DND-41 (cell line): ENCODE data around the gene GTSF1L.

Experiments
- ATAC-seq: fragments of 200-7000 bp; cut with Tn5 transposase; 3 replicates; pipeline ENCODE4 v1.9.1; 2021; ENCODE audit warnings: low read depth; ENCODE audit not compliant: insufficient read depth
- DNase-seq: peaks from one replicate; pipeline ENCODE4 v3.0.0-alpha.2; 2020
- H2AFZ ChIP-seq: 2 replicates; pipeline ENCODE4 v1.6.0; 2012; ENCODE audit warnings: low read depth, low read length
- H3K27ac ChIP-seq: 2 replicates; pipeline ENCODE4 v1.5.1; 2012; ENCODE audit warnings: low read length, inconsistent platforms
- H3K27me3 ChIP-seq: fragments of 200-600 bp; sonication (generic); 2 replicates; pipeline ENCODE4 v1.6.0; 2012; ENCODE audit warnings: low read length, mild to moderate bottlenecking, inconsistent platforms; ENCODE audit not compliant: insufficient read depth, poor library complexity
- H3K36me3 ChIP-seq: 2 replicates; pipeline ENCODE4 v1.5.1; 2012; ENCODE audit warnings: low read length, inconsistent platforms; ENCODE audit not compliant: insufficient read depth
- H3K4me1 ChIP-seq: 2 replicates; pipeline ENCODE4 v1.5.1; 2012; ENCODE audit warnings: mild to moderate bottlenecking, low read length; ENCODE audit not compliant: insufficient read depth
- H3K4me2 ChIP-seq: 2 replicates; pipeline ENCODE4 v1.6.0; 2012; ENCODE audit warnings: mild to moderate bottlenecking, moderate library complexity, low read length, inconsistent platforms; ENCODE audit not compliant: insufficient read depth
- H3K4me3 ChIP-seq, 2 experiments: fragments of 200-600 bp in 1 of 2; shearing (Covaris generic) in 1 of 2; 2 replicates each; pipeline ENCODE4 v1.5.1; 2012 to 2016; ENCODE audit warnings: inconsistent platforms in 2 of 2, low read length in 2 of 2, mild to moderate bottlenecking in 2 of 2, low read depth in 1 of 2, moderate library complexity in 1 of 2
- H3K79me2 ChIP-seq: 2 replicates; pipeline ENCODE4 v1.6.0; 2012; ENCODE audit warnings: low read length, inconsistent platforms; ENCODE audit not compliant: insufficient read depth
- H3K9ac ChIP-seq: 2 replicates; pipeline ENCODE4 v1.6.0; 2012; ENCODE audit warnings: low read depth, mild to moderate bottlenecking, inconsistent platforms, low read length, moderate library complexity
- H3K9me3 ChIP-seq: 2 replicates; pipeline ENCODE4 v1.5.1; 2012; ENCODE audit warnings: low read length, moderate library complexity, mild to moderate bottlenecking, inconsistent platforms; ENCODE audit not compliant: insufficient read depth, severe bottlenecking
- H4K20me1 ChIP-seq: 2 replicates; pipeline ENCODE4 v1.6.0; 2012; ENCODE audit warnings: low read length; ENCODE audit not compliant: insufficient read depth
- CTCF ChIP-seq: IDR thresholded peaks from 2 replicates; pipeline ENCODE4 v1.5.1; 2012; ENCODE audit warnings: borderline replicate concordance, low read length, moderate library complexity, mild to moderate bottlenecking; ENCODE audit not compliant: poor library complexity, severe bottlenecking; ENCODE audit errors: extremely low read depth
- EZH2 ChIP-seq: IDR thresholded peaks from 3 replicates; pipeline ENCODE4 v1.6.1; 2012; ENCODE audit warnings: borderline replicate concordance, low read depth, mild to moderate bottlenecking, moderate library complexity, low read length, inconsistent platforms; ENCODE audit not compliant: severe bottlenecking

GTSF1L gene

GRCh38 chr20:43689165-43689564 lies 37.6 kb downstream of the GTSF1L start:
- no peaks in the 10 kb centered on the region for H3K9me3 ChIP-seq
- DNase-seq (no peak), ATAC-seq (no peak)
- H4K20me1 ChIP-seq = peaks cover 67% of the 10 kb centered on the region
- no peak overlapping the region for H2AFZ ChIP-seq
- no peaks in the 10 kb centered on the region for H3K4me1 ChIP-seq
- TF ChIP-seq EZH2 (no peak), CTCF (no peak)
- peaks cover 62% of the 10 kb centered on the region for H3K79me2 ChIP-seq
- H3K4me2 ChIP-seq = no peak overlapping the region
- peaks cover 84% of the 10 kb centered on the region for H3K36me3 ChIP-seq
- no peak overlapping the region for H3K9ac ChIP-seq
- H3K27ac ChIP-seq = no peak overlapping the region
- no peak overlapping the region for H3K4me3 ChIP-seq
- H3K27me3 ChIP-seq = no peaks in the 10 kb centered on the region

GRCh38 chr20:43686820-43687219 lies 40.0 kb downstream of the GTSF1L start:
- no peaks in the 10 kb centered on the region for H3K27me3 ChIP-seq
- H3K36me3 ChIP-seq = peaks cover 88% of the 10 kb centered on the region
- no peak overlapping the region for H3K4me2 ChIP-seq
- no peaks in the 10 kb centered on the region for H3K4me1 ChIP-seq
- no peak overlapping the region for H3K4me3 ChIP-seq
- DNase-seq (no peak), ATAC-seq (no peak)
- peaks cover 62% of the 10 kb centered on the region for H3K79me2 ChIP-seq
- no peak overlapping the region for H2AFZ ChIP-seq
- H4K20me1 ChIP-seq = peaks cover 72% of the 10 kb centered on the region
- TF ChIP-seq CTCF (no peak), EZH2 (no peak)
- no peaks in the 10 kb centered on the region for H3K9me3 ChIP-seq
- no peak overlapping the region for H3K9ac ChIP-seq
- no peak overlapping the region for H3K27ac ChIP-seq

DNA sequence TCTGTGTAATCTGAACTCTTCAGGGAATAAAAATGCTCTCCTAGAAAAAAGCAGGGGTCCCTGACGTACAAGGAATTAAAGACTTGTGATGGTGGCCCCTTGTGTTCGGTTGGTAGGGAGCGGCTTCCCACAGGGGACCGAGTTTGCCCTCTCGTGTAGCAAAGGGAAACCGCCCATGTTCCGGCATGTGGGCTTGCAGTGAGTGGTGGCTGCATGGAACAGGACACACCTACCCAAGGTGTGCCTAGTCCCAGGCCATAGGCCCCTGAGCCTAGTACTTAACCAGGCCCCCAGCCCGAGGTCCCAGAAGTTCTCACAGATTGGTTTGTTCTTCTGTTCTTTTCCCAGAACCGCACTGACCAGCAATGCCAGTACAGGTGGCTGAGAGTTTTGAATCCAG lies 44.4 kb downstream of the GTSF1L start:
- DNase-seq = no peak
- H4K20me1 ChIP-seq = peaks cover 73% of the 10 kb centered on the region
- H3K36me3 ChIP-seq = peaks cover 81% of the 10 kb centered on the region
- H3K27me3 ChIP-seq = no peaks in the 10 kb centered on the region
- ATAC-seq = no peak
- no peaks in the 10 kb centered on the region for H3K4me1 ChIP-seq
- no peak for TF ChIP-seq EZH2
- no peak overlapping the region for H2AFZ ChIP-seq
- no peaks in the 10 kb centered on the region for H3K9me3 ChIP-seq
- no peak overlapping the region for H3K9ac ChIP-seq
- H3K79me2 ChIP-seq = peaks cover 70% of the 10 kb centered on the region
- H3K27ac ChIP-seq = no peak overlapping the region
- no peak overlapping the region for H3K4me3 ChIP-seq
- H3K4me2 ChIP-seq = no peak overlapping the region

GRCh38 chr20:43681991-43682410 lies 44.8 kb downstream of the GTSF1L start:
- Histone ChIP-seq H3K27ac (no peak overlapping the region), H3K4me2 (no peak overlapping the region), H3K79me2 (peaks cover 70% of the 10 kb centered on the region), H3K4me3 (no peak overlapping the region), H2AFZ (no peak overlapping the region), H3K9ac (no peak overlapping the region), H3K9me3 (no peaks in the 10 kb centered on the region), H3K36me3 (peaks cover 81% of the 10 kb centered on the region), H4K20me1 (peaks cover 73% of the 10 kb centered on the region), H3K4me1 (peaks cover 3% of the 10 kb centered on the region; the same call in 1 of the 2 replicates), H3K27me3 (no peaks in the 10 kb centered on the region)
- ATAC-seq = no peak; the same call in 2 of the 3 replicates
- DNase-seq = no peak
- TF ChIP-seq CTCF = no peak
- no peak for TF ChIP-seq EZH2
